GM23248 (cell line): ENCODE data around the gene TRAM2. TPM values are rescaled to one million over a fixed set of nuclear protein-coding genes. Genes with fewer than 3 reads are reported as not detected.

Experiments used
- DNase-seq: peaks from one replicate; pipeline ENCODE4 v3.0.0-alpha.2; 2015
- H2AFZ ChIP-seq: fragments of 200-600 bp; sonication (generic); 2 replicates; pipeline ENCODE4 v1.6.1; 2016; ENCODE audit warnings: antibody characterized with exemption
- H3F3A ChIP-seq: fragments of 200-600 bp; sonication (generic); 2 replicates; pipeline ENCODE4 v1.6.1; 2016; ENCODE audit warnings: mild to moderate bottlenecking, antibody characterized with exemption, mixed run types; ENCODE audit not compliant: insufficient read depth
- H3K27ac ChIP-seq: fragments of 200-600 bp; sonication (generic); 2 replicates; pipeline ENCODE4 v1.5.1; 2016; ENCODE audit warnings: mild to moderate bottlenecking
- H3K27me3 ChIP-seq: fragments of 200-600 bp; sonication (generic); replicated peaks from 2 replicates; pipeline ENCODE4 v1.6.1; 2016; ENCODE audit warnings: mild to moderate bottlenecking; ENCODE audit not compliant: insufficient read depth
- H3K36me3 ChIP-seq: fragments of 200-600 bp; sonication (generic); 2 replicates; pipeline ENCODE4 v1.6.1; 2016; ENCODE audit warnings: low read depth, mild to moderate bottlenecking
- H3K4me1 ChIP-seq: fragments of 200-600 bp; sonication (generic); 2 replicates; pipeline ENCODE4 v1.6.1; 2016; ENCODE audit warnings: mild to moderate bottlenecking; ENCODE audit not compliant: insufficient read depth
- H3K4me2 ChIP-seq: fragments of 200-600 bp; sonication (generic); one replicate; pipeline ENCODE4 v1.6.1; 2016; ENCODE audit warnings: mild to moderate bottlenecking; ENCODE audit not compliant: unreplicated experiment
- H3K4me3 ChIP-seq: fragments of 200-600 bp; sonication (generic); 2 replicates; pipeline ENCODE4 v1.5.1; 2016; ENCODE audit warnings: mild to moderate bottlenecking
- H3K79me2 ChIP-seq: fragments of 200-600 bp; sonication (generic); 2 replicates; pipeline ENCODE4 v1.6.1; 2016; ENCODE audit warnings: mild to moderate bottlenecking; ENCODE audit not compliant: insufficient read depth
- H3K9ac ChIP-seq: fragments of 200-600 bp; sonication (generic); 2 replicates; pipeline ENCODE4 v1.6.1; 2016; ENCODE audit warnings: mild to moderate bottlenecking
- H3K9me2 ChIP-seq: fragments of 200-600 bp; sonication (generic); 2 replicates; pipeline ENCODE4 v1.6.1; 2016; ENCODE audit warnings: mixed run types, mild to moderate bottlenecking, moderate library complexity; ENCODE audit not compliant: insufficient read depth
- H3K9me3 ChIP-seq: fragments of 200-600 bp; sonication (generic); one replicate; pipeline ENCODE4 v1.6.1; 2017; ENCODE audit warnings: low read depth
- H4K20me1 ChIP-seq: fragments of 200-600 bp; sonication (generic); 2 replicates; pipeline ENCODE4 v1.6.0; 2016; ENCODE audit not compliant: insufficient read depth
- EZH2 ChIP-seq: fragments of 200-600 bp; sonication (generic); IDR thresholded peaks from 2 replicates; pipeline ENCODE4 v1.6.1; 2018; ENCODE audit warnings: antibody characterized with exemption, mild to moderate bottlenecking; ENCODE audit not compliant: insufficient read depth, poor library complexity, severe bottlenecking
- EZH2phosphoT487 ChIP-seq: fragments of 200-600 bp; sonication (generic); IDR thresholded peaks from 2 replicates; pipeline ENCODE4 v1.6.1; 2018; ENCODE audit warnings: antibody characterized with exemption, moderate library complexity, mild to moderate bottlenecking, low read depth; ENCODE audit not compliant: insufficient read depth
- WGBS, 2 experiments: methylation state at CpG; one replicate each; pipeline ENCODE4 v1.1.6; 2015 to 2017; ENCODE audit warnings: low lambda C conversion rate in 2 of 2, low coverage in 1 of 2; ENCODE audit errors: missing lambda C conversion rate in 2 of 2; 5-methylcytosine and 5-hydroxymethylcytosine counted together
- in situ Hi-C: fragments of 300-500 bp; cut with MboI; formaldehyde crosslinking; loops from 2 replicates; pipeline ENCODE4 v1.15.0; 2020
- polyA plus RNA-seq: library from polyadenylated mRNA; unstranded; fragments of >200 nt; fragmentation: Nextera tagmentation; extraction: Ambion mirVana; gene quantifications from 2 replicates; pipeline ENCODE4 v1.2.1, GENCODE V29; 2016
- total RNA-seq: library from RNA; depleted of rRNA; stranded (reverse); fragments of >200 nt; shearing (Covaris generic); gene quantifications from 2 replicates; pipeline ENCODE4 v1.2.3, GENCODE V29; 2014

TRAM2 gene
- total and polyA plus RNA-seq, 2 experiments from 2014 or later = 141 to 174 TPM

DNA sequence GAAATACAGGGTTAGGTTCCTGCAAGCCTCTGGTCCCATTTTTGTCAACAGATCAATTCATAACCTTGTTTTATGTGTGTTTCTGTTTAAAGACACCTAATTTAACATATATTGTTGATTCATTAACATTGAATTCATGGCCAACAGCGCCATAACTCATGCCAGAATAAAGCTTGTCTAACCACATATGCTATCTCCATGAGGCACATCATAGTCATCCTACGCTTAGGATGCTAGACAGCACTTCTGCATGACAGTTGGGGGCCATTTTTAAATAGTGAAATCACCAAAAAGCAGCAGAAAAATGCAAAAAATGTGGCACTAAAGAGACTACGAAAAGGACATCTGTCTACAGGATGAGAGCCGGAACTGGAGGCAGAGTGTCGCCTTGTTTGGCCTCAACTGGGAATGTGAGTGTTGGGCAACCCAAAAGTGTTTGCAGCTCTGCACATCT is 37.9 kb downstream of the TRAM2 start:
- Histone ChIP-seq H3K27ac (peak overlapping the region; percentile 87), H3K9ac (peak overlapping the region; percentile 58), H3F3A (peaks cover 97% of the 10 kb centered on the region), H3K9me3 (no peaks in the 10 kb centered on the region), H3K4me3 (peak overlapping the region; percentile 32), H3K4me1 (peaks cover 89% of the 10 kb centered on the region), H3K27me3 (no peaks in the 10 kb centered on the region), H3K36me3 (peaks cover 2% of the 10 kb centered on the region; the same call in 1 of the 2 replicates), H4K20me1 (no peaks in the 10 kb centered on the region), H2AFZ (no peak overlapping the region), H3K9me2 (no peaks in the 10 kb centered on the region), H3K79me2 (peaks cover 86% of the 10 kb centered on the region), H3K4me2 (peak overlapping the region; percentile 77)
- in situ Hi-C loops = no loop called here
- TF ChIP-seq EZH2 (no peak), EZH2phosphoT487 (peak; percentile 80; the same call in 1 of the 2 replicates)
- WGBS, 2 experiments = 1 to 5% methylated on average over 5 of the region's 5 CpGs
- peak; percentile 86 for DNase-seq

DNA sequence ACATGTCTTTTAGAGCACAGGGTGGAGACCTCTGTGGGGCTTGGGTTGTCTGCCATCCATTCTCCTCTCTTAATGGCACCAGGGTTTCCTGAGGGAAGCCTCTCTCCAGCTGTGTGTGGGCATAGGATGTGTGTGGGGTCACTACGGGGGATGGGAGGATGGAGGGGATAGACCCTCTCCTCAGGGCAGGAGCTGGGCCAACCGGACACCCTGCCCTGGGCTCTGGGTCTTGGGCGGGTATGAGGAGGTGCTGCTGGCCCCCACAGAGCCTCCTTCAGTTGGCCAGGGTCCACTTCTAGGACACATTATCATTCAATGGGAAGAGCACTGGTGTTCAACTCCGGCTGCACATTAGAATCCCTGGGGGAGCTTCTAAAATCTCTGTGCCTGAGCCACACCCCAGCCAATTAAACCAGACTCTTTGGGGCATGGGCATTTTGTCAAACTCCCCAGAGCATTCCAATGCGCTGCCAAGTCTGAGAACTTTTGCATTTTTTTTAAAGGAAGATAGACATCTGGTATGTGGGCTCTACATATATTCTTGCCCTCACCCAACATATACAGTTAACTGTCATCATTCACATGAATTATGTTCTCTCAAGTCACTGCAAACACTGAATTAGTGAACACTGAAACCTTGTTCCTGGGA is 38.5 kb downstream of the TRAM2 start:
- Histone ChIP-seq H3K4me3 (peak overlapping the region; percentile 32), H3K27me3 (no peaks in the 10 kb centered on the region), H3K79me2 (peaks cover 86% of the 10 kb centered on the region), H3K27ac (peak overlapping the region; percentile 87), H3K9ac (peak overlapping the region; percentile 58), H3K4me2 (peak overlapping the region; percentile 77), H3K9me2 (no peaks in the 10 kb centered on the region), H3F3A (peaks cover 95% of the 10 kb centered on the region), H3K4me1 (peaks cover 88% of the 10 kb centered on the region), H4K20me1 (no peaks in the 10 kb centered on the region), H3K9me3 (no peaks in the 10 kb centered on the region), H2AFZ (no peak overlapping the region), H3K36me3 (peaks cover 2% of the 10 kb centered on the region; the same call in 1 of the 2 replicates)
- in situ Hi-C loops = no loop called here
- peak; percentile 74 for DNase-seq
- TF ChIP-seq EZH2phosphoT487 = no peak
- no peak for TF ChIP-seq EZH2
- 38 to 55% methylated on average over 5 of the region's 5 CpGs for WGBS, 2 experiments

DNA sequence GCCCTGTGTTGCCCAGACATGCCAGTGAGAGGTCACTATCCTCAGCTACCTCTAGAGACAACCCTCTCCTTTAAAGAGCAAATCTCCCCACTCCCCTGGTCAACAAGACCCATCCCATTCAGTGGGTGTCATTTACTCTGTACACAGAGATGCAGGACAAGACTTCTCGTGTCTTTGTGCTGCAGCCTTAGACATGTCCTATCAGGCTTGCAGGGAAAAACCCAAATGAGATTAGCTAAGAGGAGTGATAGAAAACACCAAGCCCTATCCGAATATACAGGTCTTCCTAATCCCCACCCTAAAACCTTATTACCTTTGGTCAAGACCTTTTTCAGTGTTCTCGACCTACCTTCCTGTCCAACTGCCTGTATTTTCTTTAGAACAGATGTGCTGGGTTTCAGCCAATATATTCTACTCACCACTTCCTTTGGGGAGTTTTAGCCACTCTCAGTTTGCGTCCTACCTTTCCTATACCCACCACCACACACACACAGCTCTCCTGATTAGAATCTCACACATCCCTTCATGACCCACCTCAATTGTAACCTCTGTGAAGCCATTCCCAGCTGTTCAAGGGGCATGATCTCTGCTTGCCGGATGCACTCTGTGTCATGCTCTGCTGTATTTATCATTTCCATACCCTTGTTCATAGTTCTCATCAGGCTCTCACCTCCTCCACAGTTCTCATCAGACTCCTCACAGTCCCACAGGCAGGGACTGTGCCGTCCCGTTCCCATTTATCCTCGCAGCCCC is 39.7 kb downstream of the TRAM2 start:
- Histone ChIP-seq H3K27ac (peak overlapping the region; percentile 87), H4K20me1 (no peaks in the 10 kb centered on the region), H3K36me3 (peaks cover 6% of the 10 kb centered on the region; the same call in 1 of the 2 replicates), H3F3A (peaks cover 92% of the 10 kb centered on the region), H3K79me2 (peaks cover 86% of the 10 kb centered on the region), H3K4me2 (peak overlapping the region; percentile 77), H2AFZ (no peak overlapping the region), H3K4me1 (peaks cover 88% of the 10 kb centered on the region), H3K9ac (peak overlapping the region; percentile 58), H3K4me3 (no peak overlapping the region; the same call in 1 of the 2 replicates), H3K27me3 (no peaks in the 10 kb centered on the region), H3K9me3 (no peaks in the 10 kb centered on the region), H3K9me2 (no peaks in the 10 kb centered on the region)
- TF ChIP-seq EZH2 = no peak
- no peak for TF ChIP-seq EZH2phosphoT487
- 48% methylated on average over 8 of the region's 8 CpGs for WGBS, 2 experiments
- DNase-seq = peak; percentile 60
- in situ Hi-C loops = no loop called here

DNA sequence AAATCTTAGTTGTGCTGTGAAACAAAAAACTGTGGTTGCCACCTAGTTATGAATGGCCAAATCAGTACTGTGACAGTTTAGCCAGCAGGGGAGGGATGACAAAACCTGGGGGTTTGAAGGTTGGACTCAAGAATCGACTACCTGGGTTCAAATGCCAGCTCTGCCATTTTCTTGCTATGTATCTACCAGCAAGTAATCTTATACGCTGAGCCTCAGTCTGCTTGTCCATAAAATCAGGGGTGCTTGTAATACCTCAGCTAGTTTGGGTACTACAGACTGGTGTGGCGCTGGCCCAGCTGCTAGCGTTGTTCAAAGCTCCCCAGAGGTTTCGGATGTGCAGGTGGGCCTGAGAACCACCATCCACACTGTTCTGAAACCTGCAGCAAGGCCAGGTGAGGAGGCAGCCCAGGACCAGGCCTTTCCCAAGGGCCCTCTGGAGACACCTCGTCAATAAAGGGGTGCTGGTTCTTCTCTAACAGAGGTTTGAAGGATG is 40.4 kb downstream of the TRAM2 start:
- Histone ChIP-seq H3K9me3 (no peaks in the 10 kb centered on the region), H3K4me3 (no peak overlapping the region), H3K79me2 (peaks cover 86% of the 10 kb centered on the region), H3K9ac (no peak overlapping the region), H3K4me1 (peaks cover 88% of the 10 kb centered on the region), H3K9me2 (no peaks in the 10 kb centered on the region), H3K36me3 (peaks cover 8% of the 10 kb centered on the region; the same call in 1 of the 2 replicates), H3F3A (peaks cover 92% of the 10 kb centered on the region), H3K27ac (peak overlapping the region; percentile 87), H2AFZ (no peak overlapping the region), H3K4me2 (no peak overlapping the region), H4K20me1 (no peaks in the 10 kb centered on the region), H3K27me3 (no peaks in the 10 kb centered on the region)
- in situ Hi-C loops = no loop called here
- DNase-seq = no peak
- no peak for TF ChIP-seq EZH2phosphoT487
- TF ChIP-seq EZH2 = no peak
- WGBS, 2 experiments = 97 to 99% methylated on average over 6 of the region's 6 CpGs
